GM18526 (cell line): Measurements from ENCODE around the gene MCF2.

Experiments
- POLR2A ChIP-seq: IDR thresholded peaks from 3 replicates; pipeline ENCODE4 v1.6.1; 2011; ENCODE audit not compliant: insufficient read length; ENCODE audit errors: extremely low read depth

MCF2 gene

DNA sequence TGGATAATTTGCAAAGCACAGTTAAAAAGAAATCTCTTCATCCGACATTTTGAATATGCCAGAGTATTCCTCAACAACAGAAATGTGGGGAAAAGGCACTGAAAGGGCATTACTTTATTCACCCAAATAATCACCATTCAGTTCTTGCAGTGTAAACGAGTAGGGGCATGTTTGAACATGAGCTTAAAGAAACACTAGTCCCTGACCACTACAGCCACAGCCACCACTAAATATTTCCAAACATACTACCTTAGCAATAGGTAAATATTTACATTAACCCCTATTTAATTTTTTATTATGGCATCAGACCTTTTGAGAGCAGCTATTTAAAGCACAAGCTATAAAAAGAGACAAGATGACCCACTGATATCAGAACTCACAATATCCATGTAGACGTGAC lies 27.6 kb downstream of the MCF2 start:
- TF ChIP-seq POLR2A: no peak

DNA sequence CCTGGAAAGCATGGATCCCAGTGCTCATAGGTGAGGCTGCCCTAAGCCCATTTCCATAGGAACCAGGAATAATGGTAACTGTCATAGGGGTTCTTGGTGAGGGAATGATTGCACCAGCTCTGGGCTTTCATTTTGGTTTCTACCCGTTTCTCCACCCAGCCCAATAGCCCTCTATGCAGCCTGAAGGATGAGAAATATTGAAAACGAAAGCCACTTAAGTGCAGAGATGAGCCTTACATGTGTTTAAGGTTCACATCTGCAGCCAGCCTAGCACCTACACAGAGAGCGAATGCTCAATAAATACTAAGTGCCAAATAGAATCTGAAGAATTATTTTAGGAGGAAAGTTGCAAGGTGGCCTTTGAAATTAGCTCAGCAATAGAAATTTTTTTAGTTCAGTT lies 60.4 kb downstream of the MCF2 start:
- TF ChIP-seq POLR2A: no peak

DNA sequence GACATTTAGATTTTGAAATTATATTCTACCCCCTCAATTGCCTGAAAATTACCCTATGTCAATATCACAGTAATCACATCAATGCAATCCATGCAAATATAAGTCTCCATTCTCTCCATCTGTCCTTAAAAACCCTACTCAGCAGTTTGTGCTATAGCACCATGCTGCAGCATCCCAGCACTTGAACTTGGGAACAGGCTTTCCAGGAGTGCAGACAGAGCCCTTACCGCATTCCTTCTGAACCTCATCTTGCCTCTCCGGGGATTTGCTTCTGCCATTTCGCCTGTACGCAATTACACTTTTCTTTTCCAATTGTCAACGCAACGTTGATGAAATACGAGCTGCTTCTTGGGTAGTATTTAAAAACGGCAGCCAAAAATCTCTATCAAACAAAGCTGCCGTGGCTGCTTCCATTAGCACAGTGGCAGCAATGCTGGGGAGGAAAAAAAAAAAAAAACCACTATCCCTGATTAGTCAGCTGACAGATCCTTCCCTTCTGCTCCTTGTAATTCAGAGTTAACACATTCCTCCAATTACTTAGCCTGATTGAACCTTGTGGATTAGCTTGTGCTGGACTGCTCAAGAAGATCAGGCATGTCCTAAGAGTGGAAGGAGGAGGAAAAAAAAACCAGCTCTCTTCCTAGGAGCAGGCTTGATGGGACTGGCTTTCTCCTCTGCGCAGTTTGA lies 65.6 kb downstream of the MCF2 start:
- TF ChIP-seq POLR2A: no peak

DNA sequence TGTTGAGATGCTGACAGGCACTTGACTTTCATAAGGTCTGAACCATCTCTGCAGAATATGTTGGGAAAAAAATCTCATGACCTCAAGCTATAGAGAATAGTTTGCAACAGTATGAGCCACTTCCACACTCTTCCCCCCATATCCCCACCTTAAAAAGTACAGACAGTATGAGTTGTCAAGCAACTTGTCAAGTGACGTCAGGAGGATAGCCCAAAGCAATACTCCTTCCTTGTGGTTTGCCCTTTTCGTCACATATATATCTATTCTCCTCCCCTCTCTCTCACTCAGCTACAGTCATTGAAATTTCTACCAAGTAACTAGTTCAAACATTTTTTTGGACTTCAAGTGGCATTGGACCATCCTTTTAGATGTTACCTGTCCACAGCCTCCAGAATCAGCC lies 67.7 kb downstream of the MCF2 start:
- no peak for TF ChIP-seq POLR2A

DNA sequence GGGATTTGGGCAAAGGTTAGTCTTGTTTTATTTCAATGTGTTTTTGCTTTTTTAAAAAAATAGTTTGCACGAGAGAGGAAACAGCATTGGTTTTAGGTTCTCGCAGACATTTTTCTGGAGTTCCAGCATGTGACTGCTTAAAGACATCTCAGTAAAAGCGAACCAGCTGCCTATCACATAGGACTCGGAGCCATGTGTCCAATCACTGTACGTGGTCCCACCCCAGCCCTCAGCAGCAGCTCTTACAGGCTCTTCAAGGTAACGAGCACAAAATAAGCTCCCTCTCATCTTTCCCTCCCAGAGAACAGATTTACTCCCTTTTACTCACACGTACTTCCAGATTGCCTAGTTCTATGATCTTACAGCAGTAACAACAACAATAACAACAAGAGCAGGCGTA lies 68.7 kb downstream of the MCF2 start:
- TF ChIP-seq POLR2A: no peak

DNA sequence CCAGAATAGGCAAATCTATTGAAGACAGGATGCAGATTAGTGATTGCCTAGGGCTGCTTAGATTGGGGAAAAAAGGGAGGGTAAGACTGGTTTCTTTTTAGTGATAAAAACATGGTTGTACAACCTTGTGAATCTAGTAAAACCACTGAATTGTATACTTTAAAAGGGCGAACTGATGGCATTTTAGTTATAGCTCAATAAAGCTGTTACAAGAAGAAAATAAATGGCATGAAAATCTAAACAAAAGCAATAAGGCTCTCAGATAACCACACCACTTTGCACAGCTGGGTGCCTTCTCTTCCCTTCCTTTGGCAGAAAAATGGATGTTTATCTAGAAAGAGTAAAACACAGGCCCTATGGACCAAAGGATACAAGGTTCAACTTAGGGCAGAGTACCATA lies 107.9 kb downstream of the MCF2 start:
- TF ChIP-seq POLR2A: no peak

DNA sequence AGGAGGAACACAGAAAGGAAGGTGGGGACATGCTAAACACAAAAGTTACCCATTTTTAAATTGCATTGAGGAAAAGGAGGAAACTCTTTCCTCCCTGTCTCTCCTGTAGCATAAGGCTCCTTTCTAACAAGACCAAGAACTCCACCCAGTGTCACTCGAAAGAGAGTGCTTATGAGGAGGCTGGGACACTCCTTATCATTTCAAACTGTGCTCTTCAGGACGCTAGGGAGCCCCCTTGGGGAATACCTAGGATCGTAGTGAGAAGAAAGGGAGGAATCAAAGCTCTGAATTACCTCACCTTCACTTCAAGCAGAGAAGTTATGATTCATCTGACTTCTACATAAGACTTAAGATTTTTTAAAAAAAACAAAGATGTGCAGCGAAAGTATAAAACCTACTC lies 111.9 kb downstream of the MCF2 start:
- no peak for TF ChIP-seq POLR2A

DNA sequence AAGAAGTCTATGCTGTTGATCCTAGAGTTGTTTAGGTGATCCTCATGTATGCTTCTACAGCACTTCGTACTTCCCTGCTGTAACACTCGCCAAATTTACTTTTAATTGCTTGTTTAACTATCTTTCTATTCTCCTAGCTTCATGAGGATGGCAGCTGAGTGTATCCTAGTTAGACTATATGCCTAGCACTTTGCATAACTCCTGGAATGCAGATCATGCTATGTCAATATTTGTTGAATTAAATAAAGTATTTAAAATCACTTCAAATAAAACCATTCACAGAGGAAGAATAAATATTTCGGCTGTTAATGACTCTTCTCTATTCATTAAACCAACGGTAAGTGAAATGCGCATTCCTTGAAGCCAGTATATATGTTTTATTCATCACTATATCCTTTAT lies 122.4 kb downstream of the MCF2 start:
- TF ChIP-seq POLR2A: no peak

DNA sequence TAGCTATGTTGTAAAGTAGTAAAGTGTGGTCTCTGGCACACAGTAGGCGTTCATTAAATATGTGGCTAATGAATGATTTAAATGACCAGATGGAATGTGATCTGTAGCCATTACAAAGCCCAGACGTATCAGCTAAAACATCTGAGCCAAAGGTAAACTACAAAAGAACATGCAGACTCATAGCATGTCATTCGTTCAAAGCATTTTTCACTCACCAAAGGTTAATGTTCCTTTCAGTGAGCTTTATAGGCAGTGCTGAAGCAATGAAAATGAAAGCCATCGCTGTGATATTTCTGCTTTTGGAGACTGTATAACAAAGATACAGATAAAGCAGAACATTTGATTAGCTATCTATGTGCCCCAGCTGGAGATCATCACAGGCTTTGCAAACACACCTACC lies 126.9 kb downstream of the MCF2 start:
- no peak for TF ChIP-seq POLR2A

DNA sequence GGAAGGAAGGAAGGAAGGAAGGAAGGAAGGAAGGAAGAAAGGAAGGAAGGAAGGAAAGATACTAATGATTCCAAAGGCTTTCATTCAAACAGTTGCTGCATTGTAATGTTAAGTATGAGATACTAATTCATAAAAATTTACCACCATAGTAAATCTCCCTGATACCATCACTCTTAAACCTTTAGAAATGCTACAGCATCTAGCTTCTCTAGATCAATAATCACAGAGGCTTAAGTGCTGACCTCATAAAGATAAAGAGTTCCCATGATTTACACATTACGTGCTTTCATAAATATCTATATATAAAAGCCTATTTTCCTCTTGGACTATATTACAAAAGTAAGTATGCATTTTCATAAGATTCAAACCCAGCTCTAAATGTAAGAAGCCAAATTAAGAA lies 141.0 kb downstream of the MCF2 start:
- TF ChIP-seq POLR2A: no peak

DNA sequence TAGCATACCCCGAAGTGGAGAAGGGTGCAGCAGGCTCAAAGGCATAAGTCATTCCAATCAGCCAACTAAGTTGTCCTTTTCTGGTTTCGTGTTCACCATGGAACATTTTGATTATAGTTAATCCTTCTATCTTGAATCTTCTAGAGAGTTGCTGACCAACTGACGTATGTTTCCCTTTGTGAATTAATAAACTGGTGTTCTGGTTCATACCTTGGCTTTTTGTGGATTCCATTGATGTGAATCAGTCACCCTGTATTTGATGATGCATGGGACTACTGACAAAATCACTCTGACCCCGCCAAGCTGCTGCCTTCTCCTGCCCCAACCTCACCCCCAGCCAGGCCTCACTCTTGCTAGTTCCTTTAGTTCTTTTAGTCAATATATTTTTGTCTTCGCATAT lies 144.7 kb downstream of the MCF2 start:
- no peak for TF ChIP-seq POLR2A

DNA sequence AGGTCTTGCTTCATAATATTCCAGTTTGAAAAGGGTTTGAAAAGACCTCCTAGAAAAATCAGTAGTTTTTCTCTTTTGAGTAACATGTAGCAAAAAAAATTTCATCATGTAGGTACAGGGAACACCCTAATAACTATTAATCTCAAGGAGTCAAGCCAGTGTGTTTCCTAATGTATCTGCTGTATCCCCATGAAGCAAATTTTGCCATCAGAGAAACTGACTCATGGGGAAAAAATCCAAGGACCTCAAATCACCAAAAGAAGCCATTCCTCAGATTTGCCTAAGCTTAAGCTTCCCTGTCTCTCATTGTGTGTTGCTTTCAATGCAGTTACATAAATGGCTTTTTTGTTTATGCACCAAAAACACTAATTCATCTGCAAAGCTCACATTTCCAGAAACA lies 147.7 kb downstream of the MCF2 start:
- TF ChIP-seq POLR2A: no peak

DNA sequence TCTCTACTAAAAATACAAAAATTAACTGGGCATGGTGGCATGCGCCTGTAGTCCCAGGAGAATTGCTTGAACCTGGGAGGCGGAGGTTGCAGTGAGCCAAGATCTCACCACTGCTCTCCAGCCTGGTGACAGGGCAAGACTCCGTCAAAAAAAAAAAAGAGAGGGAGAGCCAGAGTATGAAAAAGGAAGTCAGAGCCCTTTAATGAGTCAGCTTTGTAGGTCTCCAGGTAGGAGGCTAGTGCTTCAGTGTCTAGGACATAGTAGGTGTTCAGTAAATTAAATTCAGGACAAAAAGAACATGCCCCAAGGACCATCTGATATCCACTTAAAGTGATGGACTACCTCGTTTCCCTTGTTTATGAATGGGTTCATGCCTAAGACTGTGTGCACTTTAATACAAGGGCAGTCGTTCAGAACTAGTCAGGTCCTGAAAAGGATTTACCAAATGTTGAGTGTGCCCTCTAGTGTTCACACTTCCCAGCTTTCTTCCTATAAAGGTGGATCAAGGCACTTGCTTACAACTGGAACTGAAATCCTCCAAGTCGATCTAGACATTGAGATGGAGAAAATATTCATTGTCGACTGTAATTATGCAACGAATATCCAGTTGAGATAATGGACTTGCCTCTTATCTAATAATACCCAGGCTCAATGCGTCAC lies 148.5 kb downstream of the MCF2 start:
- no peak for TF ChIP-seq POLR2A

DNA sequence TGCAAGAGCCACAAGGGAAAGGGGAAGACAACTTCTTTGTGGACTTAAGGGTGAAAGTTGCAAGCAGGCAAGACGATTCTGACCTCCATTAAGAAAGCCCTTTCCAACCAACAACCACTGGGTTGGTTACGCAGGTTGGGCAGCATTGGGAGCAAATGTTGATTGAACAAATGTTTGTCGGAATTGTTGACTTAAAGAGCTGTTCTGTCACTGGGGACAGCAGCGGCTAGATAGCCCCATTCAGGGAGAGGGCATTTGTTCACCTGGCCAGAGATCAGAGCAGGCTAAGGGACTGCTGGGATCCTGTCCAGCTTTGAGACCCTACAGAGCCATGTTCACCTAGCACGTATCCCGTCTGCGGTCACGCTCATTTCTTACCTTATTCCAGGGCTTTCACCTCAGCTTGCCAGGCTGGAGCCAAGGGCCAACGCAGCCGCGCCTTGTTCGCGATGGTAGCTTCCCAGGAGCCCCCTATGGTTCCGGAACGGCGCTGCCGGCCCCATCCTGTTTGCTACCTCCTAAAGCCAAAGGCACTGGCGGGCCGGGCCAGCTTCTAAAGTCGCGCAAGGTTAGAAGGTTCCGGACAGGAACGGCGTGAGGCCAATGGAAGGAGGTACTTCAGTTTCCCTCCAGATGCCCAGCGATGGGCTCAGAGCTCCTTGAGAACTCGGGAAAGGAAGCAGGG lies 152.8 kb downstream of the MCF2 start:
- no peak for TF ChIP-seq POLR2A

DNA sequence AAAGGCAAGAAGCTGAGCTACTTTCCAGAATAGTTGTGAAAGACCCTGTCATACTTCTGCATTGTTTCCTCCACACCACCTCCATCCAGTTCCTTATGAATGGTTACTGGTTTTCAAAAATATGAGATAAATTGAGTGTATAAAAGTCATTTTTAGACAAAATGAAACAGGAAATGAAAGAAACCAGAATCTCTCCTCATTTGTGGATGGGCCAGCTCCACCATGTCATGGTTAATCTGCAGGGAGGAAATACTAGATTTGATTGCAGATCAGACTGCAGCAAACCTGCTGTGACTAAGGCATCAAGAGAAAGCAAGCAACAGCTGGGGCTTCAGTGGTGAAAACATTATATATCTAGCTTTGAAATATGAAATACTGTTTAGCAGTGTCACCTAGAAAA lies 153.6 kb downstream of the MCF2 start:
- TF ChIP-seq POLR2A: no peak

DNA sequence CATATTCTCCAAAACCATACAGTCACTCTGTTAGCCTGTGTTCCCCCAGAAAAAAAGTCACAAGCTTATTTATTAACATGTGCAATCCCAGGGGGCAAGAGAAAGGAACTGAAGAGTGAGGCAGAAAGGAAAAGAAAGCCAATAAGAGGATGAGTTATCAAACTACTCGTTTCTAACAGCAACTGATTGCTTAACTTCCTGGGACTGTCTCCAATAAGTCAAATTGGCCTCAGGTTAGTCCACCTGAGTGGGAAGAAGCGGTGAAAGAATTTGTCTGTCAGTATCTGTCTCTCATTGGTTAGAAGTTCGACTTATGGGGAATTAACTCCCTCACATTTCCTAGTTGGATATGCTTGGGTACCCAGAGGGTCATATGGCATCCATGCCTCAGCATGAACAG lies 163.4 kb downstream of the MCF2 start:
- TF ChIP-seq POLR2A: no peak

DNA sequence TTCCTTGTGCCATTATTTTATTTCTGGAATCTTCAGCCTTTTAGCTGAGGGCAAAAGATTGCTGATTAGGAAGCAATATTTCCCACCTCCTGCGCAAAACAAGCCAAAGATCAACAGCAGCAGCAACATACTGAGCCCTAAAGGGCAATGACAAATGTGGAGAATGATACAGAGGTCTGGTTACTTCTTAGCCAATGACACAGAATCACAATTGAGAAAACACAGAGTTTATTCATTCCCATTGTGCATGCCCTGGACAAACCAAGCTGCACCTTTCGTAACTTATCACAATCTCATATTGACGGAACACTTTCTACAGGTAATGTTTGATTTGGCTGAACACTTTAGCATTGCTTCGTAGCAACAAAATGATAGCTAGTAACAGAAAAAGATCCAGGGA lies 164.0 kb downstream of the MCF2 start:
- no peak for TF ChIP-seq POLR2A

DNA sequence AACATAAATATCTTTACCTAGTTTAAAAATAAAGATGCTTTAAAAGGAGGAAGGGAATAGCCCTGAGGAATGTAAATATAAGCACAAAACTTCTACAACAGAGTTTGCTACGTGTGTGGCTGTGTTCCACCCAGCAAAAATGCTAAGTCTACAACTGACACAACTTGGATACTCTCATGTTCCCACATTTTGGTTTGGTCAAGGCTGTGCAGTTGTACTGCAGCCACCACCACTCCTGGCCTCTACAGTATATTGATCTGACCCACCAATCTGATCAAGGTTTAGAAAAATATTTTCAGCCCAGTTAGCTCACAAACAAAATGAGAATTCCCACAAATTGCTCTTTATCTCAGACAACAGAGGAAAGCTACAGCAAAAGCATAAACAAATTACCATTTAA lies 165.3 kb downstream of the MCF2 start:
- TF ChIP-seq POLR2A: no peak
